RWPE2 (cell line): ENCODE data around the gene OTUD5.

ENCODE experiments used
- ATAC-seq: fragments of 200-7000 bp; cut with Tn5 transposase; 3 replicates; pipeline ENCODE4 v1.9.1; 2021; ENCODE audit warnings: low read depth
- DNase-seq: peaks from one replicate; pipeline ENCODE4 v3.0.0-alpha.2; 2020; ENCODE audit warnings: low spot score
- H3K27ac ChIP-seq: fragments of 450-650 bp; 2 replicates; pipeline ENCODE4 v1.5.1; 2017; ENCODE audit warnings: mild to moderate bottlenecking; ENCODE audit not compliant: poor library complexity, severe bottlenecking
- H3K27me3 ChIP-seq: fragments of 250-450 bp; sonication (Bioruptor Pico); 2 replicates; pipeline ENCODE4 v1.5.1; 2021; ENCODE audit warnings: mild to moderate bottlenecking, moderate library complexity; ENCODE audit not compliant: insufficient read depth, poor library complexity, severe bottlenecking
- H3K36me3 ChIP-seq: fragments of 250-450 bp; sonication (Bioruptor Pico); 2 replicates; pipeline ENCODE4 v1.5.1; 2020; ENCODE audit warnings: low read depth, mild to moderate bottlenecking, moderate library complexity
- H3K4me1 ChIP-seq: fragments of 250-450 bp; sonication (Bioruptor Pico); 2 replicates; pipeline ENCODE4 v1.5.1; 2021; ENCODE audit warnings: mild to moderate bottlenecking, moderate library complexity; ENCODE audit not compliant: insufficient read depth, poor library complexity, severe bottlenecking
- H3K4me3 ChIP-seq: fragments of 250-450 bp; sonication (Bioruptor Pico); 2 replicates; pipeline ENCODE4 v1.5.1; 2021; ENCODE audit warnings: mild to moderate bottlenecking, moderate library complexity; ENCODE audit not compliant: severe bottlenecking
- H3K9me3 ChIP-seq: fragments of 250-450 bp; sonication (Bioruptor Pico); 2 replicates; pipeline ENCODE4 v1.5.1; 2021; ENCODE audit warnings: mild to moderate bottlenecking, moderate library complexity; ENCODE audit not compliant: severe bottlenecking
- CTCF ChIP-seq: fragments of 450-650 bp; IDR thresholded peaks from one replicate; pipeline ENCODE4 v1.5.1; 2017; ENCODE audit warnings: mild to moderate bottlenecking, moderate library complexity; ENCODE audit not compliant: poor library complexity, severe bottlenecking

The OTUD5 gene

GRCh38 chrX:48996969-48997368, 39.6 kb upstream of the OTUD5 start:
- no peaks in the 10 kb centered on the region for H3K27me3 ChIP-seq
- peaks cover 8% of the 10 kb centered on the region; the same call in 1 of the 2 replicates for H3K36me3 ChIP-seq
- DNase-seq (no peak), ATAC-seq (no peak)
- no peak overlapping the region for H3K4me3 ChIP-seq
- H3K27ac ChIP-seq, result no peak overlapping the region
- TF ChIP-seq CTCF, result no peak
- no peaks in the 10 kb centered on the region for H3K4me1 ChIP-seq
- H3K9me3 ChIP-seq, result no peaks in the 10 kb centered on the region

GRCh38 chrX:48992341-48992740, 34.9 kb upstream of the OTUD5 start:
- ATAC-seq (no peak), DNase-seq (no peak)
- Histone ChIP-seq H3K4me3 (no peak overlapping the region), H3K27ac (no peak overlapping the region), H3K27me3 (no peaks in the 10 kb centered on the region), H3K4me1 (no peaks in the 10 kb centered on the region), H3K9me3 (no peaks in the 10 kb centered on the region), H3K36me3 (peaks cover 3% of the 10 kb centered on the region; the same call in 1 of the 2 replicates)
- no peak for TF ChIP-seq CTCF

- ATAC-seq (no peak), DNase-seq (no peak)
- H3K27ac ChIP-seq, result no peak overlapping the region
- H3K36me3 ChIP-seq, result no peaks in the 10 kb centered on the region; the same call in 1 of the 2 replicates
- H3K27me3 ChIP-seq, result no peaks in the 10 kb centered on the region
- H3K4me1 ChIP-seq, result no peaks in the 10 kb centered on the region
- TF ChIP-seq CTCF, result no peak
- no peak overlapping the region for H3K4me3 ChIP-seq
- no peaks in the 10 kb centered on the region for H3K9me3 ChIP-seq
Observed at GRCh38 chrX:48989483-48989882, 32.1 kb upstream of the OTUD5 start.

- no peak overlapping the region for H3K4me3 ChIP-seq
Observed at GRCh38 chrX:48983896-48984295, 26.5 kb upstream of the OTUD5 start.

GRCh38 chrX:48983081-48983480, 25.7 kb upstream of the OTUD5 start:
- TF ChIP-seq CTCF, result no peak
- Histone ChIP-seq H3K9me3 (no peaks in the 10 kb centered on the region), H3K36me3 (peaks cover 17% of the 10 kb centered on the region), H3K4me3 (no peak overlapping the region), H3K27ac (no peak overlapping the region), H3K27me3 (no peaks in the 10 kb centered on the region), H3K4me1 (no peaks in the 10 kb centered on the region)
- ATAC-seq, result no peak
- no peak for DNase-seq

More at GRCh38 chrX:48983896-48984295, 26.5 kb upstream of the OTUD5 start:
- no peak for ATAC-seq
- DNase-seq, result no peak
- no peaks in the 10 kb centered on the region for H3K9me3 ChIP-seq
- no peak overlapping the region for H3K27ac ChIP-seq
- H3K27me3 ChIP-seq, result no peaks in the 10 kb centered on the region
- H3K4me1 ChIP-seq, result no peaks in the 10 kb centered on the region
- H3K36me3 ChIP-seq, result peaks cover 17% of the 10 kb centered on the region
- TF ChIP-seq CTCF, result no peak
